A673 (cell line): ENCODE measurements around the gene MARK3. TPM values are rescaled to one million over a fixed set of nuclear protein-coding genes. Genes with fewer than 3 reads are reported as not detected.

Experiments used
- BruUV-seq: library from RNA; stranded (reverse); fragments of 400-500 nt; replicated peaks from 2 replicates; lab custom pipeline; 2021; lab: Mats Ljungman, UMichigan
- CTCF ChIA-PET: fragments of 300-600 bp; sonication (Branson Sonifier 250); formaldehyde crosslinking; loops from one replicate; lab custom pipeline; 2022; ENCODE audit warnings: antibody characterized with exemption; lab: Charles Lee
- POLR2A ChIA-PET: fragments of 300-600 bp; sonication (Branson Sonifier 250); formaldehyde crosslinking; loops from one replicate; lab custom pipeline; 2022; ENCODE audit warnings: antibody characterized with exemption; ENCODE audit not compliant: low non-redundant PET; lab: Charles Lee
- DNase-seq: peaks from one replicate; pipeline ENCODE4 v3.0.0-alpha.2; 2015; ENCODE audit warnings: low spot score
- H3K27ac ChIP-seq: fragments of 200-600 bp; sonication (generic); 2 replicates; pipeline ENCODE4 v1.5.1; 2016; ENCODE audit warnings: mixed run types, low read depth, mild to moderate bottlenecking, mixed read lengths, antibody characterized with exemption, low read length; ENCODE audit not compliant: poor library complexity, severe bottlenecking
- H3K27me3 ChIP-seq: fragments of 200-600 bp; sonication (generic); replicated peaks from 2 replicates; pipeline ENCODE4 v1.6.1; 2017; ENCODE audit warnings: mixed run types, low read depth, mild to moderate bottlenecking, mixed read lengths, antibody characterized with exemption, low read length; ENCODE audit not compliant: insufficient read depth, poor library complexity
- H3K36me3 ChIP-seq: fragments of 200-600 bp; sonication (generic); 2 replicates; pipeline ENCODE4 v1.6.1; 2016; ENCODE audit warnings: mixed run types, mild to moderate bottlenecking, mixed read lengths, antibody characterized with exemption, low read length; ENCODE audit not compliant: insufficient read depth, poor library complexity, severe bottlenecking
- H3K4me1 ChIP-seq: fragments of 200-600 bp; sonication (generic); 2 replicates; pipeline ENCODE4 v1.6.1; 2017; ENCODE audit warnings: mixed run types, mild to moderate bottlenecking, mixed read lengths, antibody characterized with exemption, low read length; ENCODE audit not compliant: insufficient read depth, poor library complexity, severe bottlenecking
- H3K4me3 ChIP-seq: fragments of 200-600 bp; sonication (generic); 2 replicates; pipeline ENCODE4 v1.5.1; 2016; ENCODE audit warnings: low read depth, mixed run types, mild to moderate bottlenecking, mixed read lengths, low read length; ENCODE audit not compliant: poor library complexity, severe bottlenecking
- H3K9me3 ChIP-seq: fragments of 200-600 bp; sonication (generic); 2 replicates; pipeline ENCODE4 v1.6.1; 2016; ENCODE audit warnings: mixed run types, low read depth, mild to moderate bottlenecking, mixed read lengths, antibody characterized with exemption, low read length; ENCODE audit not compliant: poor library complexity, severe bottlenecking
- CTCF ChIP-seq: fragments of 300-800, 200-600 bp; sonication (generic); conservative IDR thresholded peaks from 2 replicates; pipeline ENCODE4 v1.5.1; 2017; ENCODE audit warnings: low read depth, mild to moderate bottlenecking, antibody characterized with exemption, low read length, moderate library complexity, mixed read lengths
- EZH2 ChIP-seq: fragments of 200-600 bp; sonication (generic); IDR thresholded peaks from 2 replicates; pipeline ENCODE4 v1.6.1; 2017; ENCODE audit warnings: borderline replicate concordance, low read depth, mild to moderate bottlenecking, mixed read lengths, antibody characterized with exemption, low read length; ENCODE audit not compliant: poor library complexity, severe bottlenecking
- intact Hi-C: fragments of 100-400 bp; cut with micrococcal nuclease; formaldehyde crosslinking; loops from one replicate; pipeline ENCODE4 v1.10.0; 2022; ENCODE audit not compliant: unreplicated experiment
- total RNA-seq: library from RNA; stranded (reverse); gene quantifications from 2 replicates; pipeline ENCODE4 v1.2.3, GENCODE V29; 2021

MARK3 gene
- total RNA-seq, 1 experiment from 2014 or later, result 94.4 TPM

- no peak for DNase-seq
- H3K36me3 ChIP-seq, result peaks cover 2% of the 10 kb centered on the region
- POLR2A ChIA-PET, result no interaction called here
- CTCF ChIA-PET, result no interaction called here
- H3K27ac ChIP-seq, result no peak overlapping the region
- BruUV-seq, result no TSS peak
- no peaks in the 10 kb centered on the region for H3K9me3 ChIP-seq
- H3K4me3 ChIP-seq, result no peak overlapping the region
- no peak for TF ChIP-seq EZH2
- no peak for TF ChIP-seq CTCF
- intact Hi-C loops, result no loop called here
- H3K4me1 ChIP-seq, result peaks cover 3% of the 10 kb centered on the region
- H3K27me3 ChIP-seq, result no peaks in the 10 kb centered on the region
Observed at GRCh38 chr14:103349982-103350381, 35.2 kb upstream of the MARK3 start.

GRCh38 chr14:103353362-103353761, 31.9 kb upstream of the MARK3 start:
- Histone ChIP-seq H3K27ac (no peak overlapping the region), H3K36me3 (no peaks in the 10 kb centered on the region), H3K4me1 (no peaks in the 10 kb centered on the region), H3K4me3 (no peak overlapping the region), H3K9me3 (no peaks in the 10 kb centered on the region), H3K27me3 (no peaks in the 10 kb centered on the region)
- intact Hi-C loops, result no loop called here
- TF ChIP-seq EZH2 (no peak), CTCF (no peak)
- BruUV-seq, result no TSS peak
- no peak for DNase-seq
- POLR2A ChIA-PET, result no interaction called here
- CTCF ChIA-PET, result no interaction called here

GRCh38 chr14:103354141-103354540, 31.1 kb upstream of the MARK3 start:
- H3K4me1 ChIP-seq, result no peaks in the 10 kb centered on the region
- H3K9me3 ChIP-seq, result no peaks in the 10 kb centered on the region
- H3K4me3 ChIP-seq, result no peak overlapping the region
- no peak overlapping the region for H3K27ac ChIP-seq
- TF ChIP-seq EZH2, result no peak
- TF ChIP-seq CTCF, result no peak
- no TSS peak for BruUV-seq
- no peaks in the 10 kb centered on the region for H3K27me3 ChIP-seq
- H3K36me3 ChIP-seq, result no peaks in the 10 kb centered on the region
- ChIA-PET POLR2A (no interaction called here), CTCF (no interaction called here)
- no peak for DNase-seq
- intact Hi-C loops, result no loop called here
